ENCODE results near the gene MANBA.

Gene MANBA

DNA sequence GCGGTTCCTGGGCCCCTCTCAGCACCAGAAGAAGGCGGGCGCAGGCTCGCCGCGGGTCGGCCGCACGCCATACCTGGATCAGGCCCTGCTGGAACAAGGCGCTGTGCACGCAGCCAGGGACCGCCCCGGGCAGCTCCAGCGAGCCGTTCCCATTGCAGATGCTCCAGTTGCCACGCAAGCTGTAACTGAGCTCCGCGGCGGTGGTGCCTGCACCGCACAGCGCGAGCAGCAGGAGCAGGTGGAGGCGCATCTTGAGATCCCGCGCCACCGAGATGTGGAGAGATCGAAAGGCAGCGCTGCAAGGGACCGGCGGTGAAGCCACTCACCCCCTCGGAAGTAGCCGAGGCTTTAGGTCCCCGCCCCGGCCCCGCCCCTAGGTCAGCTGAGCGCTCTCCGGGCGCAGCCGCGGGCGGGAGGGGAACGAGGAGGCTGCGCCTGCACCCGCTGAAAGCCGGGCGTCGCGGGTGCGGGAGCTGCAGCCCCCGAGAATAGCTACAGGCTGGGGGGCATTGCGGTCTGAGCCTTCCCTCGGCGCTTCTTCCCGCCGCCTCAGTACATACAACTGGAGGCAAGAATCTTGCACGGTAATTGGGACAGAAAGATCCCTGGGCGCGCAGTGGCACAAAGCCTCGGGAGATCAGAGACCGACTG, at the start of gene MANBA:
MANBA (minus strand) TSS at position 324 of the 651 bp plus-strand sequence; CDS start at position 250, 74 bp downstream.
- DNase-seq: peak; percentile 87 to 91

DNA sequence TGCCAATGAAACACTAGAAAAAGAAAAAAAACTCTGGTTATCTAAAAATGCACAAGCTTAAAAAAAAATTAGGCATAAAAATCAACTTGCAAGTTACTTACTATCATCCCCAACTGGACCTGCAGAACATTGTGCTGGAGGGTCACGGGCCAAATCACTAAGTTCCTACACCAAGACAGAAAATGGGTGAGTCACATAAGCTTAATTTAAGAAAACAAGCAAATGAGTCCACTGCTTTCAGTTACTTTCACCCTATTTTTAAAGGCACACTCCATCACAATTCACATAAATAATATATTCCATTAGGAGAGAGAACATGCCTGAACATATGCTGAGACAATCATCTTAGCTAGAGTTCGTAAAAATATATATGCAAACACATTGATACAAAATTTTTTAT, 48.9 kb upstream of the MANBA start:
- DNase-seq: no peak

DNA sequence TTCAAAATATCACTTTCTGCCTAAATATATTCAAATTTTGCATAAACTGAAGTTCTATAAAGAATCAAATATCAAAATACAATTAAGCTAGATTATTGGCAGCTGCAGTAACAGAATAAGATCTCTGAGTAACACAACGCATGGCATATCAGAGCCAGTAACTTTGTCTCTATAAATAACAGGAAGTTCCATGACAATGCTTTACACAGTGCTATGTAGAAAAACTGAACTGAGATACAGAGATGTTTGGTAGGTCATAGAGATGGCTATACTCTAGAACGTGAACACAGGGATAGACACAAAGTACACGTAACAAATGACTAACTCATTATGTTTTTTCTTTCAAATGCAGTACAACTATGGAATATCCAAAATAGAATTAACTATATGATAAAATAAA, 48.4 kb upstream of the MANBA start:
- peak in 1 of 2 donors; percentile 20 for DNase-seq

DNA sequence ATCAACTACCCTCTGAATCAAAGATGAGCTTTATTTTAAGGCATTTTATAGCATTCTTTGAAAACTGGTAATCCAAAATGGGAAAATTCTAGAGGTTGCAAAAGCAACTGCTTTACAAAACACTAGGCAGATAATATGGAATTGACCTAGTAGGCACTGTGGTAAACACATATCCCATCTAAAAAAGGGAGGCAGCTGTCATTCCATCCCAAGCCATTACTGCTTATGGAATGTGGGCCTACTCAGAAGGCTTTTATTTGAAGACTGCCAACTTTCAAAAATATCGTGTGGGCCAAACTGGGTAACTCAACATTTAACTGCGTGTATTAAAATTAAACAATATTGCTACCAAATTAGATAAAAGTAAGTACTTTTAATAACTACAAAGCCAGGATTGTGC, 47.2 kb upstream of the MANBA start:
- no peak for DNase-seq

GRCh38 chr4:102807345-102807744, 46.6 kb upstream of the MANBA start:
- DNase-seq: no peak

GRCh38 chr4:102799816-102800215, 39.0 kb upstream of the MANBA start:
- DNase-seq: no peak

DNA sequence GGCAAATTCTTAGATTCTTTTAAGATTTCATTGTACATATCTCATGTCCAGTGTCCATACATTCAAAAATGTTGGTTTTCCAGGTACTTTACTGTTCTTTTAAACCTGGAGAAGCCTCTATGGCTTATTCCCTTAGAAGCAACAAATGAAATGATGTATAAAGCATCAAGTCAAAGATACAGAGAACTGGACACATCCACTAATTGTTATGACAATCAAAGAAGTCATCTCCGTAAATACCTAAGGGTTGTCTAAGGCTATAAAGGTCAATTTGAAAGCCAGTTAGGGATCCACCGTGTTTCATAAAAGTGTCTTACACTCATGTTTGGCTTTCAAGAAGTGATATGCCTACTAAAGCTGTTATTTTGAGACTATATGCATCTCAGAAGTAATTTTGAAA, 34.2 kb upstream of the MANBA start:
- DNase-seq: no peak

DNA sequence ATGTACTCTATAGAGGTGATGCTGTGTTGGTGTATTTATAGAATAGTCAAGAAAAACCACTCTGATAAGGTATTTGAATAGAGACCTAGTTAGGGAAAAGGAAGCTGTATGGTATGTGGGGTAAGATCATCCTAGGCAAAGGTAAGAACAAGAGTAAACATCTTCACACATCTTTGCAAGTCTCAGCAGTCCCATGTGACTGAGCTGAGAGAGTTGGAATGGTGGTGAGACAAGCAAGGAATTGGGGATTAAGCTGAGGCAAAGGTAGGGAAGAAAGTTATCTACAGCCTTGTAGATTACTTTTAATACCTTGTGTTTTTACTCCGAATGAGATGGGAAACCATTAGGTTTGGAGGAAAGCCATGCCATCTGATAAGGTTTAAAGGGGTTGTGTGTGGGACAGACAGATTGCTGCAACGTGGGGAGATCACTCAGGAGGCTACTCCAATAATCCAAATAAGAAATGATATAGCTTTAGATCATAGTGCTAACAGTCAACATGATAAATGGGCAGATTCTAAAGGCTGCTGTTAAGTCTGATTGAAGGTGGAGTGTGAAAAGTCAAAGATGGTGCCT, 31.7 kb upstream of the MANBA start:
- no peak for DNase-seq

DNA sequence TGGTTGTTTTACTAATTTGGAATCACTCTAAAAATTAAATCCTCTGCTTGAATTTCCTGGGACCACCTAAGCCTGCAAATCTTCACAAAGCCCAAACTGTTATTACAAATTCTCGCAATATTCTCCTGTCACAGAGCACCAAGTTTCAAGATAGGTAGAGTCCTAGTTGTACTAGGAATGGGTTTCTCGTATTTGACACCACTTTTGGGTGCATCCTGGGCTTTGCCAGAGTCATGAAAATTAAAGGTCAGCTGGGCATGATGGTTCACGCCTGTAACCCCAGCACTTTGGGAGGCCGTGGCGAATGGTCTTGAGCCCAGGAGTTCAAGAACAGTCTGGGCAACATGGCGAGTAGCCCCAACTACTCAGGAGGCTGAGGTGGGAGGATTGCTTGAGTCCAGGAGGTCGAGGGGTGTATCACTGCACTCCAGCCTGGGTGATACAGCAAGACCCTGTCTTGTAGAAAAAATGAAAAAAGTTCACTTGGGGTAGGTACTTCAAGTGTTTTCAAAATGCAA, 30.6 kb upstream of the MANBA start:
- DNase-seq: no peak

- DNase-seq: peak in 1 of 2 donors; percentile 15
Observed at GRCh38 chr4:102789317-102789717, 28.5 kb upstream of the MANBA start.

DNA sequence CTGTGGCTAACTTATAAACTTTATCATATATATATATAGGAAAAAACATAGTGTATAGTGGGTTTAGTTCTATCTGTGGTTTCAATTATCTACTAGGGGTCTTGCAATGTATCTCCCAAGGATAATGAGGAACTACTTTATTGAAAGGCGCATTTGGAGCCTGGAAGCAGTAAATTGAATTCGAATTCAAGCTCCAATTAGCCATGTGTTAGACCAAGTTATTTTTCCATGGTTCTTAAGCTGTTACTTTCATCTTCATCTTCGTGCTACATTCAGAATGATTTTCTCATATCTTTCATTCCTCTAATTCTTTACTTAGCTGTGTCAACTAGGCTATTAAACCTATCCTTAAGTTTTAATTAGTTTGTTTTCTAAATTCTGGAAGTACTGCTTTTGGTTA, 27.2 kb upstream of the MANBA start:
- no peak for DNase-seq

DNA sequence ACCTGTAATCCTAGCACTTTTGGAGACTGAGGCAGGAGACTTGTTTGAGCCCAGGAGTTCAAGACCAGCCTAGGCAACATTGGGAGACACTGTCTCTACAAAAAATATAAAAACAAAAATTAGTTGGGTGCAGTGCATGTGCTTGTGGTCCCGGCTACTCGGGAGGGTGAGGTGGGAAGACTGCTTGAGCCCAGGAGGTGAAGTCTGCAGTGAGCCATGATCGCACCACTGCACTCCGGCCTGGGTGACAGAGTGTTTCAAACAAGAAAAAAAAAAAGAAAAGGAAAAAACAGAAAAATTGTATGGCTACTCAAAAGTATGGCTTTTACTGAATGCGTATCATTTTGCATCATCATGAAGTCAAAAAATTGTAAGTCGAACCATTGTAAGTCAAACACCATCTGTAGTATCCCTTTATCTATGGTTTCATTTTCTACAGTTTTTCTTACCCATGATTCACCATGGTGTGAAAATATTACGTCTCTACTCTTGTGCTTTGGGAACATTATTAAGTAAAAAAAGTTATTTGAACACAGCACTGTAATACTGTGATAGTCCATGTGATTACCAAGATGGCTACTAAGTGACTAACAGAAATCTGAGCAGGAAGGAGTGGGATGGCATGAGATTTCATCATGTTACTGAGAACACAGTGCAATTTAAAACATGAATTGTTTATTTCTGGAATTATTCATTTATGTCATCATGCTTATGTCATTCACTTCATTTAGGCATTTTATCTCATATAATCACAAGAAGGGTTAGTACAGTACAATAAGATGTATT, 26.5 kb upstream of the MANBA start:
- DNase-seq: peak; percentile 87 to 92

DNA sequence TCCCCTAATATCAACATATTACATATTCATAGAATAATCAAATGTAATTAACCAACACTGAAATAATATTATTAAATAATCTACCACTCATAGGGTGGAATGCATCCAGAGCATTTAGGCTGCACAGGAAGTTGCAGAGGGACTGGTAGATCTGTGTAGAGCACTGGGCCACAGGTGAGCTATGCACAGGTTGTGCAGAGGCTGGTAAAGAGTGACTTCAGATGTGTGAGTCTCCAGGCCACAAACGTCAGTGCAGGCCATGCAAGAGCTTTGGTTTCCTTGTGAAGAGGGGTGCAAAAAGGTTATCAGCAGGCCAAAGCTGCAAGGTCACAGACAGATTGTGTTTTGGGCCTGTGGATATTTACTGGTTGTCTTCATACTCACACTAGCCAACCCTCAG, 25.5 kb upstream of the MANBA start:
- DNase-seq: no peak

DNA sequence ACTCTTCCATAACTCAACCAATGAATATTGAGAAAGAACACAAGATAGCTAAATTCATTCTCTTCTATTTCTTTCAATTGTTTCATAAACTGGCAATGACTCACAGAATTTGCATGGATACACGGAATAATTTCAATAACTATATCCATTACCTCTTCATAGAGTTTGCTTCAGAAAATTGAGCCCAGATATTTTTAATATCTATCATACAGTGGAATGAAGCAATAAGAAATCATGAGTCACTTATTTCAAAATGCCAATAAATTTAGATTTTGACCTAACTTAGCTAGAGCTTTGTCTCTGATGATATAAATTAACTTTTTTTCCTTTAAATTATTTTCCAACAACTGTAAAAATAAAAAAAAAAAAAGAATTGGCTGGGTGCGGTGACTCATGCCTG, 22.2 kb upstream of the MANBA start:
- no peak for DNase-seq

- no peak for DNase-seq
Observed at GRCh38 chr4:102781570-102781969, 20.8 kb upstream of the MANBA start.

- DNase-seq: peak in 1 of 2 donors; percentile 15
Observed at GRCh38 chr4:102780476-102781144, 19.8 kb upstream of the MANBA start.

DNA sequence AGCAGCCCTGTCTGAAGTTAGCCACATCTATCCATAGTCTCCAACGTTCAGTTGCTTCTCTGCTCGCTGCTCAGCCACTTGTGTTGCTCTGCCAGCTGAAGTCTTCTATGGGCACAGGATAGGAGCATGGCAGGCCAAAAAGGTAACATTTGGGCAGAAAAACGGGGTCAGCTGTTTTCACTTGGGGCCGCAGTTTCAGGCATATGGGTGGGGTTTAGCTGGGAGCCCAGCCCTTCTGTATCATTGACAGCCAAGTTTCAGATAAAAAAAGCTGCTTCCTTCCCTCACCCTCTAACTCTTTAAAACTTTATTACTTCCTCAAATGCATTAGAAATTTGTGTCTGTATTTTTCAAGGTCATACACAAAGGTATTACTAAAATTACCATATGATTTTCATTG, 18.4 kb upstream of the MANBA start:
- DNase-seq: no peak

DNA sequence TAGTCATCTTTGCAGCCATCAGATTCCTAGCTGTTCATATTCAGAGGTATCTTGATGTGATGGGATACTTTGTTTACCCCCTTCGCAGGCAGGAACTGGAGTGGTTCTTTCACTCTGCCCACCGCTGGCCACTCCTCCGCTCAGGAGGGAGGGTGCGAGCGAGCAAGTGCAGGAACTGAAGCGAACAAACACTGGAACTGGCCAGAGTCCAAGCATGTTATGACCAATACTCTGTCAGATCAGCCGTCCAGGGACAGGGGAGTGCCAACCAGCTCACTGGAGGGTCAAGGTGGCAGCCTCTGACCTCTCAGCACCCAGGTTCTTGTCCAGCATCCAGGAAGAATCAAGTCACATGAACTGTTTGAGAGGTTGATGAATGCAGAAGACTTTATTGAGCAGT, 18.0 kb upstream of the MANBA start:
- DNase-seq: no peak

DNA sequence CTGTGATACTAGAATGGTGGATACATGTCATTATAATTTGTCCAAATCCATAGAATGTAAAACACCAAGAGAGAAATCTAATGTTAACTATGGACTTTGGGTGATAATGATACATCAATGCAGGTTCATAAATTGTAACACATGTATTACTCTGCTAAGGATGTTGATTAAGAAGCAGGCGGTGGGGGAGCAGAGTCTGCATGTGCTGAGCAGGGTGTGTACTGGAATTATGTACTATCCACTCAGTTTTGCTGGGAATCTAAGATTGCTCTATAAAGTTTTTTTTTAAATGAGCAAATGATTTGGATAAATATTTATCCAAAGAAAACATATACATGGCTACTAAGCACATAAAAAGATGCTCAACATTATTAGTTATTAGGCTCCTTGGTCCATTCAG, 15.0 kb upstream of the MANBA start:
- no peak for DNase-seq

- no peak for DNase-seq
Observed at GRCh38 chr4:102774254-102774653, 13.5 kb upstream of the MANBA start.

DNA sequence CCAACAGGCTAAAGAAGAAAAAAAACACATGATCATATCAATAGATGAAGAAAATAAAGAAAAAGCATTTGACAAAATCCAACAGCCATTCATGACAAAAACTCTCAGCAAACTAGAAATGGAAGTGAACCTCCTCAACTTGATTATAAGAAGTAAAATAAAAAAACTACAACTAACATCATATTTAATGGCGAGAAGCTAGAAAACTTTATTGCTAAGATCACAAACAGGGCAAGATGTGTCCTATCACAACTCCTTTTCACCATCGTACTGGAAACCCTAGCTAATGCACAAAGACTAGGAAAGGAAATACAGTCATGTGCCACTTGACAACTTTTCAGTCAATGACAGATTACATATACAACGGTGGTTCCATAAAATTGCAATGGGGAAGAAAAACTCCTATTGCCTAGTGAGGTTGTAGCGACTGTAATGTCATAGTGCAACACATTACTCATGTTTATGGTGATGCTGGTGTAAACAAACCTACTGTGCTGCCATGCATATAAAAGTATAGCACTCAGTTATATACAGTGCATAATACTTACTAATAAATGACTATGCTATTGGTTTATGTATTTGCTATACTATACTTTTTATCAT, 12.1 kb upstream of the MANBA start:
- peak in 1 of 2 donors; percentile 44 for DNase-seq

DNA sequence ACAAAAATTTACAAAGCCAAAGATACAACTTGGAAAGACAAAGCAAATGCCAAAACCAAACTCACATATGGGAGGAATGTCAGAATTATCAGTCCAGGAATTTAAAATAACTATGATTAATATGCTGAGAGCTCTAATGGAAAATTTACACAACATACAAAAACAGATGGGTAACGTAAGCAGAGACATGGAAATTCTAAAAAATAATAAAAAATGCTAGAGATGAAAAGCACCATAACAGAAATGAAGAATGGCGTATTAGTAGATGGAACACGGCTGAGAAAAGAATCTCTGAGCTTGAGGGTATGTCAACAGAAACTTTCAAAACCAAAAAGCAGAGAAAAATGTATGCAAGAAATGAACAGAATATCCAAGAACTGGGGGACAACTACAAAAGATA, 4.1 kb upstream of the MANBA start:
- no peak for DNase-seq

DNA sequence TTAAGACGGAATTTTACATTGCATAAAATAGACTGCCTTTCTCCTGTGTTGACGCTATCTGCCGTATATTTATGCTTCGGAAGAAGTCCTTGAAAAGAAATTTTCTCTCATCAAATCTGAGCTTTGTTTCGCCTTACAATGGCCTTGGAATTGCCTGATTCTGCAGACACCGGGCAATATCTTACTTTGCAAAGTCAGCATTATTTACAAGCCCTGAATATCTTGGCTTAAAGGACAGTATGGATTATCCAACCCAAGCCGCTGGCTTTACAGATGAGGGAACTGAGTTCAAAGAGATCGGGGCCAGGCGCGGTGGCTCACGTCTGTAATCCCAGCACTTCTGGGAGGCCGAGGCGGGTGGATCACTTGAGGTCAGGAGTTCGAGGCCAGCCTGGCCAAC, 1.1 kb upstream of the MANBA start:
- DNase-seq: no peak

All from inflammatory macrophage treated with lipopolysaccharide for 1 hour (primary cell).